Nephron progenitor cell (in vitro differentiated cells): ENCODE data around the gene SLC22A13.

Experiments used
- DNase-seq: peaks from one replicate; pipeline ENCODE4 v3.0.0; 2021
- H3K27ac Mint-ChIP-seq: 2 replicates; pipeline ENCODE4 v1.8.0; 2021; ENCODE audit warnings: mild to moderate bottlenecking, moderate library complexity, mixed read lengths
- H3K27me3 Mint-ChIP-seq: 2 replicates; pipeline ENCODE4 v1.8.0; 2021; ENCODE audit warnings: mild to moderate bottlenecking, low read depth, mixed read lengths; ENCODE audit not compliant: poor library complexity
- H3K36me3 Mint-ChIP-seq: 2 replicates; pipeline ENCODE4 v1.8.0; 2021; ENCODE audit warnings: low read depth, mixed read lengths
- H3K4me1 Mint-ChIP-seq: 2 replicates; pipeline ENCODE4 v1.8.0; 2021; ENCODE audit warnings: mixed read lengths
- H3K4me3 Mint-ChIP-seq: 2 replicates; pipeline ENCODE4 v1.8.0; 2021; ENCODE audit warnings: mild to moderate bottlenecking, moderate library complexity, mixed read lengths
- H3K9me3 Mint-ChIP-seq: 2 replicates; pipeline ENCODE4 v1.8.0; 2021; ENCODE audit warnings: mild to moderate bottlenecking, moderate library complexity, mixed read lengths
- TF ChIP-seq, protein P1 (sequence below): fragments of 200-600 bp; sonication (generic); IDR thresholded peaks from 2 replicates; pipeline ENCODE4 v1.5.0; 2021; ENCODE audit warnings: antibody characterized with exemption

SLC22A13 gene

DNA sequence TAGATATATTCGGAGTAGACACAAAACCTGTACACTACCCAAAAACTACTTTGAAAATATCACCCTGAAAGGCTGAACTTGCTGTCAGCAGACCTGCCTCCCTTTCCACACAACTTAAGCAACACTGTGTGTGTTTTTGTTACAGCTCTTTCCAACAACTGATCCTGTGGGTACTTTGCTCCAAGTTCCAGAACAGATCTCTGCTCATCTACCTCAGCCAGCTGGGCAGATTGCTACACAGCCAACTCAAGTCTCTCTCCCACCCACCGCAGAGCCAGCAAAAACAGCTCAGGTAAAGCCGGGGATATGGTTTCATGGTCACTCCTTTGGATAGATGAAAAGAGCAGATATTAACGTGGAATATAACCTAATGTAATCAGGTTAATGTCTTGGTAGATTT is 19.7 kb upstream of the SLC22A13 start:
- Mint-ChIP-seq H3K36me3 (peaks cover 56% of the 10 kb centered on the region), H3K27ac (peak overlapping the region; percentile 50), H3K27me3 (no peaks in the 10 kb centered on the region), H3K4me1 (no peaks in the 10 kb centered on the region), H3K4me3 (no peak overlapping the region), H3K9me3 (no peaks in the 10 kb centered on the region)
- no peak for DNase-seq
- TF ChIP-seq, protein P1, sequence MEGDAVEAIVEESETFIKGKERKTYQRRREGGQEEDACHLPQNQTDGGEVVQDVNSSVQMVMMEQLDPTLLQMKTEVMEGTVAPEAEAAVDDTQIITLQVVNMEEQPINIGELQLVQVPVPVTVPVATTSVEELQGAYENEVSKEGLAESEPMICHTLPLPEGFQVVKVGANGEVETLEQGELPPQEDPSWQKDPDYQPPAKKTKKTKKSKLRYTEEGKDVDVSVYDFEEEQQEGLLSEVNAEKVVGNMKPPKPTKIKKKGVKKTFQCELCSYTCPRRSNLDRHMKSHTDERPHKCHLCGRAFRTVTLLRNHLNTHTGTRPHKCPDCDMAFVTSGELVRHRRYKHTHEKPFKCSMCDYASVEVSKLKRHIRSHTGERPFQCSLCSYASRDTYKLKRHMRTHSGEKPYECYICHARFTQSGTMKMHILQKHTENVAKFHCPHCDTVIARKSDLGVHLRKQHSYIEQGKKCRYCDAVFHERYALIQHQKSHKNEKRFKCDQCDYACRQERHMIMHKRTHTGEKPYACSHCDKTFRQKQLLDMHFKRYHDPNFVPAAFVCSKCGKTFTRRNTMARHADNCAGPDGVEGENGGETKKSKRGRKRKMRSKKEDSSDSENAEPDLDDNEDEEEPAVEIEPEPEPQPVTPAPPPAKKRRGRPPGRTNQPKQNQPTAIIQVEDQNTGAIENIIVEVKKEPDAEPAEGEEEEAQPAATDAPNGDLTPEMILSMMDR = no peak

DNA sequence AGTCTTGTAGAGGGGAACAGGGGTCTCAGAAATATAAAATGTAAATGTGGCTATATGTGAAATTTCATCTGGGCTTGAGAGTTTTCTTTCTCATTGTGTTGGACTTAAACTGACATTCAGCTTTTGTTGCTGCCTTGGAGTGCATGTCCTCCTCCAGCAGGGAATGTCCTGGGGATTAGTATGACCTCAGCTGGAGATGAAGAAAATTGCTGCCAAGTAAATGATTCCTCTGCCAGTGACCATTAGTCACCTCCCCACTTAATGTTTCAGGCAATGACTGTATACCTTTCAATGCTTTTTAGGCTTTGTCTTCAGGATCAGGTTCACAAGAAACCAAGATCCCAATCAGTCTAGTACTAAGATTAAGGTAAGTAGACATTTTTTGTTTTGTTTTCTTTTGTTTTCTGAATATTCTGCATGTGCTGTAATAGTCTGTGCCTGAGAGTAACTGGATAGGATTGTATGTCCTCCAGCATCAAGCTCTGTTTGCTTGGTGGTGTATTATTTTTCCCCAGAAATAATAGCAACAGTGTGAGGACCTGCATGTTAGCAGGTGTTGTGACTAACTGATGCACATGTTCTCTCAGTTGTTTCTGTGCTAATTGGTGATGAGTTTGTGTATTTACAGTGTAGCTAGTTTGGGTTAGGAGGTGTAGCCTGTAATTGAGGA is 18.1 kb upstream of the SLC22A13 start:
- DNase-seq = no peak
- TF ChIP-seq, protein P1 = no peak
- H3K27ac Mint-ChIP-seq = no peak overlapping the region
- peaks cover 64% of the 10 kb centered on the region for H3K36me3 Mint-ChIP-seq
- no peaks in the 10 kb centered on the region for H3K27me3 Mint-ChIP-seq
- no peaks in the 10 kb centered on the region for H3K4me1 Mint-ChIP-seq
- H3K4me3 Mint-ChIP-seq = no peak overlapping the region
- H3K9me3 Mint-ChIP-seq = no peaks in the 10 kb centered on the region

DNA sequence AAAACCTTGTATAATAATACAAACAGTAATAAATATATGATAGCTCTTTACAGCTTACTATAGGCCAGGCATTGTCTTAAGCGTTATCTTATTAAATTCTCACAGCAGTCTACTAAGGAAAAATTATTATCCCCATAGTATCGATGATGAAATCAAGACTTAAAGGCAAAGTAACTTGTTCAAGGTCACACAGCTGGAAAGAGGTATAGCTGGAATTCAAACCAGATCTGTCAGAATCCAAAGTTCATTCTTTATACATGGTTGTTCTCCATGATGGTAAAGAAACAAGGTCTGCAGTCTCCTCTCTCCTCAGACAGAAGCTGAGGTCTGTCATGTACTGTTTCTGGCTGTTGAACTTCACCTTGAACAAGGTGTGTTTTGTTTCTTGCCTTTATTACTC is 15.4 kb upstream of the SLC22A13 start:
- no peak for DNase-seq
- TF ChIP-seq, protein P1 = no peak
- Mint-ChIP-seq H3K4me1 (no peaks in the 10 kb centered on the region), H3K36me3 (peaks cover 73% of the 10 kb centered on the region), H3K27me3 (no peaks in the 10 kb centered on the region), H3K4me3 (no peak overlapping the region), H3K9me3 (no peaks in the 10 kb centered on the region), H3K27ac (no peak overlapping the region)

DNA sequence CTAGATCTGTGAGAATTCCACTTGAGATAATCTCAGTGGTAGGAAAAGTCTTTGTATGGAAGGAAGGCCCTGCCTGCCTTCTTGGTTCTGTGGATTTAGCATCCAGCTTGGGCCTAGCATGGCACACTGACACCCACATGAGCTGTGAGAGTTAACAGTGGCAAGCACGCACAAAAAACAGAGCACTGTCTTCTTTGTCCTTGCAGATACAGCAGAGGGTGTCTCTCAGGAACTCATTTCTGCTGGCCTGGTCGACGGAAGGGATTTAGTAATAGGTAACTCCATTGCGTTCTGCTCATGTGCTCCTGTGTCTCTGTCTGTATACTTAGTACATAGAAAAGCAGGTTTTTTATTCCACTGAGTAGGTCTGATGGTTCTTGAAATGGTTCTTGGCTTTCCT is 14.4 kb upstream of the SLC22A13 start:
- H3K27me3 Mint-ChIP-seq = no peaks in the 10 kb centered on the region
- H3K4me1 Mint-ChIP-seq = no peaks in the 10 kb centered on the region
- no peaks in the 10 kb centered on the region for H3K9me3 Mint-ChIP-seq
- TF ChIP-seq, protein P1 = no peak
- H3K27ac Mint-ChIP-seq = no peak overlapping the region
- DNase-seq = no peak
- H3K4me3 Mint-ChIP-seq = no peak overlapping the region
- peaks cover 76% of the 10 kb centered on the region for H3K36me3 Mint-ChIP-seq

DNA sequence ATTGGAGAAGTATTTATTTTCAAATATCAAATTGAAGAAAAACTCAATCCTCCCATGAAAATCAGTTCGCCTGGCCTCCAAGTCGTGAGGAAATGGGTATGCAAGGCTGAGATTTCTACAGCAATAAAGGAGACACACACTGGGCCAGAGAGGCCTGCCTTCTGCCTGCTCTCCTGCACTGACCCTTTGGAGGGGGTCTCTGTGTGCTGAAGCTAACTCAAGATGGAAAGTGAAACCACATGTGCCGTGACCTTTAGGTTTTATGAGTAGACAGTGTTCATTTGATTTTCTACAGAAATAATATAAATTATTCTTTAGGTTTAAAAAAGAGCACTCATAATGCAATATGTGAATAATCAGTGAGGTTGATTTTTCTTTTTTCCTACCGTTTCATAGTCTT is 11.9 kb upstream of the SLC22A13 start:
- TF ChIP-seq, protein P1 = no peak
- no peaks in the 10 kb centered on the region for H3K27me3 Mint-ChIP-seq
- no peaks in the 10 kb centered on the region for H3K9me3 Mint-ChIP-seq
- H3K36me3 Mint-ChIP-seq = peaks cover 63% of the 10 kb centered on the region
- no peak overlapping the region for H3K4me3 Mint-ChIP-seq
- no peak overlapping the region for H3K27ac Mint-ChIP-seq
- no peak for DNase-seq
- no peaks in the 10 kb centered on the region for H3K4me1 Mint-ChIP-seq

DNA sequence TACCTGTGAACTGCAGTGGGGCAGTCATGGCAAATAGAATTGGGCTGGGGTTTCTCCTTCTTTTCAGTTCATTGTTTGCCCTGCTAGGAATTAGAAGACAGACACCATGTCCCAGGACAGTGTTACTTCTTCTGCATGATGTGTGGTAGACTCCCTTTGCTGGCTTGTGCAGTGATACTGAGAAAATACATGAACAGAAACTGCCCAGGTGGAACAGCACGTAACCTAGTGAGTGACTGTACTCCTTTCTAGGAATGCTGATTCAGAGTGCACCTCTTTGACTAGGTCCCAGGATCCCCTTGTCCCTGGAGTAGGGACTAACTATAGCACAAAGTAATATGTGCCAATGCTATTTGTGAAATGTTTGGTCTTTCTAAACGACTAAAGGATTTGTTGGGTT is 10.7 kb upstream of the SLC22A13 start:
- Mint-ChIP-seq H3K9me3 (no peaks in the 10 kb centered on the region), H3K4me3 (no peak overlapping the region), H3K27me3 (no peaks in the 10 kb centered on the region), H3K27ac (no peak overlapping the region), H3K4me1 (no peaks in the 10 kb centered on the region), H3K36me3 (peaks cover 56% of the 10 kb centered on the region)
- TF ChIP-seq, protein P1 = no peak
- DNase-seq = no peak
